Osteocyte (in vitro differentiated cells): ENCODE data around the gene MB21D2. TPM values are rescaled to one million over a fixed set of nuclear protein-coding genes. Genes with fewer than 3 reads are reported as not detected.

Experiments
- DNase-seq: peaks from one replicate; pipeline ENCODE4 v3.0.0; 2021; ENCODE audit warnings: mixed read lengths; ENCODE audit not compliant: unreplicated experiment; ENCODE audit errors: extremely low spot score
- H3K27ac Mint-ChIP-seq: one replicate; pipeline ENCODE4 v1.8.0; 2021; ENCODE audit warnings: mild to moderate bottlenecking, mixed read lengths; ENCODE audit not compliant: unreplicated experiment
- H3K27me3 Mint-ChIP-seq: one replicate; pipeline ENCODE4 v1.8.0; 2021; ENCODE audit warnings: mixed read lengths; ENCODE audit not compliant: unreplicated experiment
- H3K36me3 Mint-ChIP-seq: one replicate; pipeline ENCODE4 v1.8.0; 2021; ENCODE audit warnings: mixed read lengths; ENCODE audit not compliant: unreplicated experiment
- H3K4me1 Mint-ChIP-seq: one replicate; pipeline ENCODE4 v1.8.0; 2021; ENCODE audit warnings: mixed read lengths; ENCODE audit not compliant: unreplicated experiment
- H3K4me3 Mint-ChIP-seq: one replicate; pipeline ENCODE4 v1.8.0; 2021; ENCODE audit warnings: mild to moderate bottlenecking, moderate library complexity, mixed read lengths; ENCODE audit not compliant: unreplicated experiment
- H3K9me3 Mint-ChIP-seq: one replicate; pipeline ENCODE4 v1.8.0; 2021; ENCODE audit warnings: mixed read lengths; ENCODE audit not compliant: unreplicated experiment
- total RNA-seq: library from RNA; stranded (reverse); gene quantifications from 2 replicates; pipeline ENCODE4 v1.2.1, GENCODE V29; 2021
- TF ChIP-seq, protein P1 (sequence below): fragments of 200-600 bp; sonication (generic); IDR thresholded peaks from 2 replicates; pipeline ENCODE4 v1.5.0; 2021; ENCODE audit warnings: antibody characterized with exemption, mild to moderate bottlenecking, moderate library complexity

MB21D2 gene
- total RNA-seq, 1 donor from 2014 or later, result 5.5 TPM

DNA sequence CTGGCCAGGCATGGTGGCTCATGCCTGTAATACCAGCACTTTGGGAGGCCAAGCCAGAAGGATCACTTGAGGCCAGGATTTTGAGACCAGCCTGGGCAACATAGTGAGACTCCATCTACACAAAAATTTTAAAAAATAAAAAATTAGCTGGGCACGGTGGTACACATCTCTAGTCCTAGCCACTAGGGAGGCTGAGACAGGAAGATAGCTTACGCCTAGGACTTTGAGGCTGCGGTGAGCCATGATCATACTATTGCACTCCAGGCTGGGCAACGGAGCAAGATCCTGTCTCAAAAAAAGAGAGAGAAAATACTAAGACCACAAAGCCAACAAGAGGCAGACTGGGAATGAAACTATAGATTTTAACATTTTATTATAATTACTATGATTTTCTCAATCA is 4.1 kb downstream of the MB21D2 start:
- Mint-ChIP-seq H3K27me3 (no peaks in the 10 kb centered on the region), H3K36me3 (no peaks in the 10 kb centered on the region), H3K4me1 (peaks cover 18% of the 10 kb centered on the region), H3K27ac (no peak overlapping the region), H3K9me3 (no peaks in the 10 kb centered on the region), H3K4me3 (no peak overlapping the region)
- TF ChIP-seq, protein P1, sequence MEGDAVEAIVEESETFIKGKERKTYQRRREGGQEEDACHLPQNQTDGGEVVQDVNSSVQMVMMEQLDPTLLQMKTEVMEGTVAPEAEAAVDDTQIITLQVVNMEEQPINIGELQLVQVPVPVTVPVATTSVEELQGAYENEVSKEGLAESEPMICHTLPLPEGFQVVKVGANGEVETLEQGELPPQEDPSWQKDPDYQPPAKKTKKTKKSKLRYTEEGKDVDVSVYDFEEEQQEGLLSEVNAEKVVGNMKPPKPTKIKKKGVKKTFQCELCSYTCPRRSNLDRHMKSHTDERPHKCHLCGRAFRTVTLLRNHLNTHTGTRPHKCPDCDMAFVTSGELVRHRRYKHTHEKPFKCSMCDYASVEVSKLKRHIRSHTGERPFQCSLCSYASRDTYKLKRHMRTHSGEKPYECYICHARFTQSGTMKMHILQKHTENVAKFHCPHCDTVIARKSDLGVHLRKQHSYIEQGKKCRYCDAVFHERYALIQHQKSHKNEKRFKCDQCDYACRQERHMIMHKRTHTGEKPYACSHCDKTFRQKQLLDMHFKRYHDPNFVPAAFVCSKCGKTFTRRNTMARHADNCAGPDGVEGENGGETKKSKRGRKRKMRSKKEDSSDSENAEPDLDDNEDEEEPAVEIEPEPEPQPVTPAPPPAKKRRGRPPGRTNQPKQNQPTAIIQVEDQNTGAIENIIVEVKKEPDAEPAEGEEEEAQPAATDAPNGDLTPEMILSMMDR, result no peak
- no peak for DNase-seq

DNA sequence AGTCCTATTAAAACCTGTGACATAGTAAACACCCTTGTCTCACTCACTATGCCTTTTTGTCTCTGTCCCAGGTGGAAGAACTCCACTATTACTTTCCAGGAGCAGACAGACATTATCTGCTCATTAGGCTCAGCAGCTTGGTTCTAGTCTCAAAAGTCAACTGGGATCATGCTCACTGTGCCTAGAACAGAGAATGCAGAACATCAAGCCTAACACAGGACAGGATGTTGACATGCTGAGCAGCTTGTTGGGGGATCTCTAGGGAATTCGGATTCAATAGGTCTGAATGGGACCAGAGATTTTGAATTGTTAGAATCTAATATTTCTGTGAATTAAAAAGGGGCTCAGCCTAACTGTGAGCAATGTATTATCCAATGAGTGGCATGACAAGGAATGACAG is 6.4 kb downstream of the MB21D2 start:
- Mint-ChIP-seq H3K4me1 (peaks cover 20% of the 10 kb centered on the region), H3K9me3 (no peaks in the 10 kb centered on the region), H3K27me3 (no peaks in the 10 kb centered on the region), H3K4me3 (no peak overlapping the region), H3K36me3 (peaks cover 2% of the 10 kb centered on the region), H3K27ac (no peak overlapping the region)
- no peak for DNase-seq
- TF ChIP-seq, protein P1, result no peak

DNA sequence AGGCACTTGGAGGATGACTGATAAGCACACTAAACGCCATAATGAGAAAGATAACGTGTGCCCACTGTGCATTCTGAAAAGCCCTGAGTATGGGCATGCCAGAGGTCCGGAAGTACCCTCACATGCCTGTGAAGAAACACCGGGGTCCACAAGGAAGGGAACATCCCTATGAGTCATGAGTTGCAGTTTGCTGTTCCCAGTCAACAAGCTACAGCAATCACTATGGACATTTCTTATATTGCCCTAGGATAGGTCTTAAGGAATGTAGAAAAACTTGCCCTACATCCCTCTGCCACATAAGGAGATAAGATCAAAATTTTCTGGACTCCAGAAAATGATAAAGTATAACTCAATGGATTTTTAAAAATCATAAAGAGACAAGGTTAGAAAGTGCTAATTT is 9.9 kb downstream of the MB21D2 start:
- DNase-seq, result no peak
- TF ChIP-seq, protein P1, result no peak
- peaks cover 2% of the 10 kb centered on the region for H3K36me3 Mint-ChIP-seq
- H3K27me3 Mint-ChIP-seq, result no peaks in the 10 kb centered on the region
- H3K9me3 Mint-ChIP-seq, result no peaks in the 10 kb centered on the region
- H3K4me3 Mint-ChIP-seq, result no peak overlapping the region
- peaks cover 4% of the 10 kb centered on the region for H3K4me1 Mint-ChIP-seq
- H3K27ac Mint-ChIP-seq, result no peak overlapping the region

DNA sequence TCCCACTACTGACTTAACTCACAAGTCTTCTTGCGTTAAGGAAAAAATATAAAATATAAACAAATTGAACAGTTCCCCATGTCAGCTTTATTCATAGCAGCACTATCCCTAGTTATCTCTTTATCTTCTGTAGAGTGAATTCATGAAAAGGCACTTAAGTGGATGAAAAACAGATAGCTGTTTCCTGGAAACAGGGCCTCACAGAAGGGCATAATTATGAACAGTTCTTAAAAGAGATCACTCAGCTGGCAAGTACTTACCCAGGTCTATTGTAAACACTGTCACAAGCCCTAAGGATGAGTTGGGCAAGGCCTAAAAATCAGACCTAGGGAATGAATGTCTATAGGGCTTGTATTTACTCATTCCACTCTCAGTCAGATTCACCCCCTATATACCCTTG is 10.7 kb downstream of the MB21D2 start:
- Mint-ChIP-seq H3K4me3 (no peak overlapping the region), H3K9me3 (no peaks in the 10 kb centered on the region), H3K27me3 (no peaks in the 10 kb centered on the region), H3K36me3 (peaks cover 2% of the 10 kb centered on the region), H3K27ac (no peak overlapping the region), H3K4me1 (peaks cover 4% of the 10 kb centered on the region)
- no peak for DNase-seq
- TF ChIP-seq, protein P1, result no peak

DNA sequence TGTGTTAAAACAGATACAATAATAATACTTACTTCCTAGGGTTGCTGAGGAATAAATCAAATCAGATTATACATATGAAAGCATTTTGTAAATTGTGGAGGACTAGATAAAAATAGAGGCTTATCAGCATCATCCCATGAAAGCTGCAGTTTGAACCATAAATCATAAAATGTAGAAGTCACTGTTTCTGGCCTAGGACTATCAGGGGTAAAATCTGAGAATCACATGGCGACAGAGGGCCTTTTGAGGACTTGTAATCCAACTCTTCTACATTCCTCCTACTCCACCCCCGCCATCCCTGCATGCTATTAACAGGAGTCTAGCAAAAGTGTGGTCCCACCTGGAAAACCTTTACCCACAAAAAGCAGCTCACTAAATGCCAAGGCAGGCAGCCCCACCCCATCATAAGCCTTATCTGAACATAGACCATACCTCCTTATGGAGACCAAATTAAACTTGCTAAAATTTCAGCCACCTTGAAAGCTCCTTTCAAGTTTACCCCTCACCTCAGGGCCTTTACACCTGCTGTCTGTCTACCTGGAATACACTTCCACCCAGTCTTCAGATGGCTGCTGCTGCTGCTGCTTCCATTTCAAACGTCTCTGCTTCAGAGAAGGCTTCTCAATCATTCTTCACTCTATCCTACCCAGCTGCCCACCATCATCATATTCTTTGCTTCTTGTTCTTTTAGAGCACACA is 11.5 kb downstream of the MB21D2 start:
- no peak overlapping the region for H3K27ac Mint-ChIP-seq
- no peak for DNase-seq
- H3K9me3 Mint-ChIP-seq, result no peaks in the 10 kb centered on the region
- TF ChIP-seq, protein P1, result no peak
- H3K27me3 Mint-ChIP-seq, result no peaks in the 10 kb centered on the region
- peaks cover 7% of the 10 kb centered on the region for H3K4me1 Mint-ChIP-seq
- peaks cover 2% of the 10 kb centered on the region for H3K36me3 Mint-ChIP-seq
- no peak overlapping the region for H3K4me3 Mint-ChIP-seq
